ENCODE data around the gene FBXL7. TPM values are rescaled to one million over a fixed set of nuclear protein-coding genes. Genes with fewer than 3 reads are reported as not detected.

Gene FBXL7
- total RNA-seq, 4 donors from 2014 or later = 9.5 to 25.2 (median 16.0) TPM

GRCh38 chr5:15885156-15885555 is 385.2 kb downstream of the FBXL7 start:
- no peak for TF ChIP-seq CTCF (IDR thresholded peaks at IDR 0.05; ENCODE audit: low read depth)

GRCh38 chr5:15886156-15886555 is 386.2 kb downstream of the FBXL7 start:
- no peak for TF ChIP-seq CTCF (IDR thresholded peaks at IDR 0.05; ENCODE audit: low read depth)

- TF ChIP-seq CTCF (IDR thresholded peaks at IDR 0.05; ENCODE audit: low read depth) = no peak
Observed at GRCh38 chr5:15887093-15887492, 387.1 kb downstream of the FBXL7 start.

GRCh38 chr5:15889001-15889400 is 389.0 kb downstream of the FBXL7 start:
- TF ChIP-seq CTCF (IDR thresholded peaks at IDR 0.05; ENCODE audit: low read depth) = no peak

- TF ChIP-seq CTCF (IDR thresholded peaks at IDR 0.05; ENCODE audit: low read depth) = no peak
Observed at GRCh38 chr5:15893866-15894265, 393.9 kb downstream of the FBXL7 start.

GRCh38 chr5:15897656-15898055 is 397.7 kb downstream of the FBXL7 start:
- no peak for TF ChIP-seq CTCF (IDR thresholded peaks at IDR 0.05; ENCODE audit: low read depth)

- no peak for TF ChIP-seq CTCF (IDR thresholded peaks at IDR 0.05; ENCODE audit: low read depth)
Observed at GRCh38 chr5:15898641-15899040, 398.7 kb downstream of the FBXL7 start.

Data from subcutaneous adipose tissue (tissue), 4 donors.